Measurements from ENCODE around the gene MEG3.

DNA sequence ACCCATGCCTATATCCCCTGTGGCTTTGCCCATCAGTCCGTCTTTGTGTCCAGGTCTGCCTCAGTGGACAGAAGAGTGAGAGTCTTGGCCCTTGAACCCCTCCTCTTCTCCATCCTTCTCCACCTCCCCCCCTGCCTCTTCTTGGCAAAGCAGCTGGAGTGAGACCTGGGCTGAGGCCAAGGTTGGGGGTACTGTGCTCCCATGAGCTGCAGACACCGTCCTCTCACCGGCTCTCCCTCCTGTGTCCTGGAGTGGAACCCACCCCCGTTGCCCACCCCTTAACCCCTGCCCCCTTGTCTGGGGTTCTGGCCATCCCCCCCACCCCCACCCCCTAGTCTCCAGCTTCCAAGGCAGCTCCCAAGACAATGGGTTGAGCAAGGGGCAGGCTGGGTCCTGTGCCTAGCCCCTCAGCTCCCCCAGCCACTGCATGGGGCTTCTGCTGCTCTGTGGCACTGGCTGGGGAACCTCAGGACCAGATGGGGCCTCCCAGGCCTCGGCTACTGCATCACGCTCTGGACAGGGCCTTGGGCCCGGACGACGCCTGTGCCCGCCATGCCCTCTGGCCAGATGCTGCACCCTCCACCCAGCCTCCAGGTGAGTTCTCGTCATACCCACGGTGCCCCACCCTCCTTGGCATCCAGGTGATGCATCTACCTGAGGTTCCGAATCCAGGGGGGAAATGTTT lies 41.9 kb downstream of the MEG3 start:
- TF ChIP-seq TAF1 (IDR thresholded peaks at IDR 0.05; ENCODE audit: low read depth, low read length) (no peak), POLR2A (IDR thresholded peaks at IDR 0.05; ENCODE audit: low read depth, low read length) (no peak), POLR2AphosphoS5 (IDR thresholded peaks at IDR 0.05; ENCODE audit: low read depth, low read length) (no peak), PAX5 (IDR thresholded peaks at IDR 0.05; ENCODE audit: insufficient read depth, low read length, severe bottlenecking) (no peak)
